GM12872 (cell line): Measurements from ENCODE around the gene TANGO2.

ENCODE experiments used
- TF ChIP-seq, protein P1 (sequence below): IDR thresholded peaks from 3 replicates; pipeline ENCODE4 v1.5.1; 2011; ENCODE audit warnings: low read depth, mild to moderate bottlenecking, low read length, moderate library complexity; ENCODE audit not compliant: insufficient read depth

The TANGO2 gene

DNA sequence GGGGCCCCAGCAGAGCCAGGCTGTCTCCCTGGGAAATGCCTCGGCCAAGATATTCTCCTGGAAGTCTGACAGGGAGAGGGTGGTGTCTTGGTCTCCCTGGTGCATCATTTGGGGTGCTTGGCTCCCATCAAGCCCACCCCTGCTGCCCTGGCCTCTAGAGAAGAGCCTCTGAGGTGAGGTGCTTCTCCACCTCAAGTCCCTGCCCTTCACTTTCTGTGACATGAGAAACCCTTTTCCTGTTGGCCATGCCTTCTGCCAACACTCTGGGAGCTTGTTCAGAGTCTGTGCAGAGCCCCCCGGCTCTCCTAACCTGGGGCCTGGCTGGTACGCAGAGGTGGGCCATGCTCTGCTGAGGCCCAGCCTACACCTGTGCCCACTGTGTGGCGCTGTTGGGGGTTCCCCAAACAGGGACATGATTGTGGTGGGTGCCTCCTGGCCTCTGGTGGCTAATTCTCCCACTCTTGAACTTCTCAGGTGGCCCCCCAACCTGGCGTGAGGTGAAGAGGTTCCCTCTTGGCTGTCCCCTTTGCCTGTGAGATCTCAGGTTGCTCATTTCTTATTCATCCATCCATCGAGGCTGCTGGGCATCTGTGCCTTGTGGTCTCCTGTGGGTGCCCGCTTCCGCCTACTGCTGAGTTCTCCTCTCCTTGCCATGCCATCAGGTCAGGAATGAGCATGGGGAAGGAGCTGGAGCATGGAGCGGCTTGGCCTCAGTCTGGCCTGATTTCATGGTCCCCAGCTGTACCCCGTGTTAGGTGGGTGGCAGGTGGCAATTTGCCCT lies 40.0 kb downstream of the TANGO2 start:
- TF ChIP-seq, protein P1, sequence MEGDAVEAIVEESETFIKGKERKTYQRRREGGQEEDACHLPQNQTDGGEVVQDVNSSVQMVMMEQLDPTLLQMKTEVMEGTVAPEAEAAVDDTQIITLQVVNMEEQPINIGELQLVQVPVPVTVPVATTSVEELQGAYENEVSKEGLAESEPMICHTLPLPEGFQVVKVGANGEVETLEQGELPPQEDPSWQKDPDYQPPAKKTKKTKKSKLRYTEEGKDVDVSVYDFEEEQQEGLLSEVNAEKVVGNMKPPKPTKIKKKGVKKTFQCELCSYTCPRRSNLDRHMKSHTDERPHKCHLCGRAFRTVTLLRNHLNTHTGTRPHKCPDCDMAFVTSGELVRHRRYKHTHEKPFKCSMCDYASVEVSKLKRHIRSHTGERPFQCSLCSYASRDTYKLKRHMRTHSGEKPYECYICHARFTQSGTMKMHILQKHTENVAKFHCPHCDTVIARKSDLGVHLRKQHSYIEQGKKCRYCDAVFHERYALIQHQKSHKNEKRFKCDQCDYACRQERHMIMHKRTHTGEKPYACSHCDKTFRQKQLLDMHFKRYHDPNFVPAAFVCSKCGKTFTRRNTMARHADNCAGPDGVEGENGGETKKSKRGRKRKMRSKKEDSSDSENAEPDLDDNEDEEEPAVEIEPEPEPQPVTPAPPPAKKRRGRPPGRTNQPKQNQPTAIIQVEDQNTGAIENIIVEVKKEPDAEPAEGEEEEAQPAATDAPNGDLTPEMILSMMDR = peak; percentile 29; the same call in 1 of the 3 replicates

DNA sequence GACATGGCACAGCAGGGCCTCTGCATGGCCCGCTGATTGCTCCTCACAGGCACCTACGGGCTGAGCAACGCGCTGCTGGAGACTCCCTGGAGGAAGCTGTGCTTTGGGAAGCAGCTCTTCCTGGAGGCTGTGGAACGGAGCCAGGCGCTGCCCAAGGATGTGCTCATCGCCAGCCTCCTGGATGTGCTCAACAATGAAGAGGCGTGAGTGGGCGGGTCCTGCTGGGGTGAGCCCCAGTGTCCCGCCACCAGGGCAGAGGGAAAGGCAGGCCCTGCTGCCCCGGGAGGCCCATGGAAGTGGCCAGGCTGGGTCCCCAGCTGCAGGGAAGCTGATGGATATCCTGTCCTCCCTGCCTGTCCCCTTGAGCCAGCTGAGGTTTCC lies 40.6 kb downstream of the TANGO2 start:
- TF ChIP-seq, protein P1 = no peak

DNA sequence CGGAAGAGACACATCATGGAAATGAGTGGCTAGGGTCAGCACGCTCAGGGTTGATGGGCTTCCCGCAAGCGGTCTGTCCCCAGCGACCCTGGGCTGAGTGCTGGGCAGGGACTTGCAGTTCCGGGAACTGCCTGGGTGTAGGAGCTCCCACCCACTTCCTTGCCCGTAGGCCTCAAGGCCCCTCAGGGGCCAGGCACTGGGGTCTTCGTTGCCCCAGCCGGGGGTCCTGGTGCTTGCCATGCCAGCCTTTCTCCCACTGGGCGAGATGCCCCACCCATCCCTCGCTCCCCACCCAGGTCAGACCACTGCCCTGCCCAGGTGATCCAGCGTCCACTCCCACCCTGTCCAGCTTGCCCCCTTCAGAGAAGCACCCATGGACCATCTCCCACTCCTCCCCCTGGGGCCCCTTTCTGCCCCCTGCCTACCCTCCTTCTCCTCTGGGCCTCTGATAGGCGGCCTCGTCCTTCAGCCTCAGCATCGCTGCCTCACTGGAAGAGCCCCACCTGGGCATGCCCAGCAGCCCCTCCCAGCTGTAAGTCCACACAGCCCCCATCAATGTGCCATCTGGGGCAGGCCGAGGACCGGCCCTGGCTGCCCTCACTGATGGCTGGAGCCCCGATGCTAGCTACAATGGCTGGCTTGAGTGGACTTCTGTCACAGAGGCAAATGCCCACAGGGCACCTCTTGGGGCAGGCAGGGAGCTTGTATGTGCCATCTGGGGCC lies 41.3 kb downstream of the TANGO2 start:
- TF ChIP-seq, protein P1 = no peak

DNA sequence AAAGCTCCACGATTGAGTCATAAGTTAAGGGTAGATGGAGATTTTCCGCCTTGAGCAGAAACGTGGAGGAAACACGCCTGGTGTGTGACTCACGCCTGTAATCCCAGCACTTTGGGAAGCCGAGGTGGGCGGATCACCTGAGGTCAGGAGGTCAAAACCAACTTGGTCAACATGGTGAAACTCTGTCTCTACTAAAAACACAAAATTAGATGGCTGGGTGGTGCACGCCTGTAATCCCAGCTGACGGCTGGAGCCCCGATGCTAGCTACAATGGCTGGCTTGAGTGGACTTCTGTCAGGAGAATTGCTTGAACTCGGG lies 41.8 kb downstream of the TANGO2 start:
- TF ChIP-seq, protein P1 = no peak

DNA sequence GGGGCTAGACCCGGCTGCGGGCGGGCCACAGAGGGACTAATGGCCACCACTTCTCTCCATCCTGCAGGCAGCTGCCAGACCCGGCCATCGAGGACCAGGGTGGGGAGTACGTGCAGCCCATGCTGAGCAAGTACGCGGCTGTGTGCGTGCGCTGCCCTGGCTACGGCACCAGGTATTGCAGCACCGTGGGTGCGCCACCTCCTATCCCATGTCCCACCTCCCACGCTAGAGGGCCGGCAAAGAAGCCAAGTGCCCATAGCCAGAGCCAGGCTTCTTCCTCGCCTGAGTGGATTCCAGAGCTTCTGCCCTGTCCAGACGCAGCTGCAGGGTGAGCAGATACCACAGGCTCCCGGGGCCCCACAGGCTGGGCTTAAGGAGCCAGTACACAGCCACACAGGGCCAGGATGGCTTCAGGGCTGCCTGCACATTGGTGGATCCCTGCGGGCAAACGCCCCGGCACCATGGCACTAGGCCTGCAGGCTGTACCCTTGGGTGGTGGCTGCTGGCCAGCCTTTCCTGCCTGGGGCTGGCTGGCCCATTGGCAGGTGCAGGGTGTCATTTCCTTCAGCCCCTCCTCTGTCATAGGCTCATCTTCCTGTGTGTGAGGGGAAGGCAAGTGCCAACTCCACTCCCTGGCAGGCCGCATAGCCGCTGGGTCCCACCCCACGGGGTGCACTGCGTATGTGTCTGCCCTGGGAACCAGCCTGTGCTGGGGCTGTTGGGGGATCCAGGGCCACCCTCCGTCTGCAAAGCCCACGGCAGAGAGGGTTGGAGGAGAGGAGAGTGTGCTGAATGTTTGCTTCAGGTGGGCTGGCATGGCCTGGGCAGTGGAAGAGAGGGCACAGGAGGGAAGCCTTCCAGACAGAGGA lies 42.6 kb downstream of the TANGO2 start:
- TF ChIP-seq, protein P1 = no peak

DNA sequence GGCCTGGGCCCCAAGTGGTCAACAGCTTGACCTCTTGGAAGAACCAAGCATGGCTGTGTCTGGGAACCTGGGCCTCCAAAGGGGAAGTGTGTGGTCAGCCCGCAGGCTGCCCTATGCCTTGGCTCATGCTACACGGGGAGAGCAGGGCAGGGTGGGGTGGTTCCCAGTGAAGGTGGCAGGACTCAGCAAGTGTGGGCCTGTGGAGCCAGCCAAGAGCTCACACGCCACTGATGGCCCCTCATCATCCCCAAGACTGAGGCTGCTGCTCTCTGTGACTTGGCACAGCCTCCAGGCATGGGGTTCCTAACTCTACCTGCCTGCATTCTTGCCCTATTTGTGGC lies 43.2 kb downstream of the TANGO2 start:
- TF ChIP-seq, protein P1 = no peak

DNA sequence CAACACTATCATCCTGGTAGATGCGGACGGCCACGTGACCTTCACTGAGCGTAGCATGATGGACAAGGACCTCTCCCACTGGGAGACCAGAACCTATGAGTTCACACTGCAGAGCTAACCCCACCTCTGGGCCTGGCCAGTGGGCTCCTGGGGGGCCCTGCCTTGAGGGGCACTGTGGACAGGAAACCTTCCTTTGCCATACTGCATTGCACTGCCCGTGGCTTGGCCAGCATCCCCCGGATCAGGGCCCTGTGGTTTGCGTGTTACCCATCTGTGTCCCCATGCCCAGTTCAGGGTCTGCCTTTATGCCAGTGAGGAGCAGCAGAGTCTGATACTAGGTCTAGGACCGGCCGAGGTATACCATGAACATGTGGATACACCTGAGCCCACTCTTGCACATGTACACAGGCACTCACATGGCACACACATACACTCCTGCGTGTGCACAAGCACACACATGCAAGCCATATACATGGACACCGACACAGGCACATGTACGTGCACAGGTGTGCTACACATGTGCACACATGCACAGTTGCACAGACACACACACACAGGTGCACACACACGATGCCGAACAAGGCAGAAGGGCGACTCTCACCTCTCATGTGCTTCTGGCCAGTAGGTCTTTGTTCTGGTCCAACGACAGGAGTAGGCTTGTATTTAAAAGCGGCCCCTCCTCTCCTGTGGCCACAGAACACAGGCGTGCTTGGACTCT lies 43.8 kb downstream of the TANGO2 start:
- TF ChIP-seq, protein P1 = no peak
